ENCODE measurements around the gene LBH.
"Not testable (repeated sequence)": the region's sequence is repeated elsewhere in the genome, so short reads cannot be mapped to it uniquely, and the experiment has no call there.

- TF ChIP-seq CTCF (conservative IDR thresholded peaks at IDR 0.05); ZFX (IDR thresholded peaks at IDR 0.05): not testable (repeated sequence)
Observed at GRCh38 chr2:30269114-30269770, 37.9 kb downstream of the LBH start.

Measured in C4-2B (cell line).